Measurements from ENCODE around the gene CEP63. TPM values are rescaled to one million over a fixed set of nuclear protein-coding genes. Genes with fewer than 3 reads are reported as not detected.
A peak's percentile ranks its signal among the peaks of the same experiment; 100 is the strongest.

CEP63 gene
- total RNA-seq, 2 donors from 2014 or later = 23.1 to 23.8 TPM

- DNase-seq (ENCODE audit: low spot score) = peak; percentile 95
- intact Hi-C loops (cut with DNase I) = loop anchor here in 1 of 2 donors (10.0 kb wide), 1 partner anchor 89 kb away; the partner anchor contains the start of gene AMOTL2
Measured at GRCh38 chr3:134464064-134464688, 21.7 kb upstream of the CEP63 start.

GRCh38 chr3:134464689-134465365 is 21.0 kb upstream of the CEP63 start:
- intact Hi-C loops (cut with DNase I) = loop anchor here (5.0 to 10.0 kb wide), 2 partner anchors 90 to 93 kb away; partner anchors contain the start of gene AMOTL2 (in 2 of the 2)
- DNase-seq (ENCODE audit: low spot score) = no peak

- intact Hi-C loops (cut with DNase I) = loop anchor here (5.0 to 10.0 kb wide), 2 partner anchors 92 to 94 kb away; partner anchors contain the start of gene AMOTL2 (in 2 of the 2)
Measured at GRCh38 chr3:134466331-134466730, 19.5 kb upstream of the CEP63 start.

GRCh38 chr3:134468519-134468918 is 17.3 kb upstream of the CEP63 start:
- no peak for DNase-seq (ENCODE audit: low spot score)
- intact Hi-C loops (cut with DNase I) = loop anchor here (5.0 to 10.0 kb wide), 2 partner anchors 94 to 96 kb away; partner anchors contain the start of gene AMOTL2 (in 2 of the 2)

More at GRCh38 chr3:134466331-134466730, 19.5 kb upstream of the CEP63 start:
- DNase-seq (ENCODE audit: low spot score) = no peak

- DNase-seq (ENCODE audit: low spot score) = no peak
- intact Hi-C loops (cut with DNase I) = loop anchor here (2.0 to 10.0 kb wide), 3 partner anchors 159 to 267 kb away; no protein-coding TSS in a partner anchor
Measured at GRCh38 chr3:134471521-134472193, 14.2 kb upstream of the CEP63 start.

GRCh38 chr3:134472831-134473230 is 13.0 kb upstream of the CEP63 start:
- DNase-seq (ENCODE audit: low spot score) = no peak
- intact Hi-C loops (cut with DNase I) = loop anchor here (2.0 to 10.0 kb wide), 3 partner anchors 160 to 268 kb away; no protein-coding TSS in a partner anchor

GRCh38 chr3:134473868-134474546 is 11.8 kb upstream of the CEP63 start:
- intact Hi-C loops (cut with DNase I) = loop anchor here (2.0 to 10.0 kb wide), 3 partner anchors 161 to 269 kb away; no protein-coding TSS in a partner anchor
- peak; percentile 84 for DNase-seq (ENCODE audit: low spot score)

GRCh38 chr3:134474956-134475355 is 10.9 kb upstream of the CEP63 start:
- intact Hi-C loops (cut with DNase I) = loop anchor here (5.0 to 10.0 kb wide), 2 partner anchors 163 to 270 kb away; no protein-coding TSS in a partner anchor
- no peak for DNase-seq (ENCODE audit: low spot score)

- no peak for DNase-seq (ENCODE audit: low spot score)
- intact Hi-C loops (cut with DNase I) = loop anchor here in 1 of 2 donors (10.0 kb wide), 1 partner anchor 272 kb away; no protein-coding TSS in a partner anchor
Measured at GRCh38 chr3:134476306-134476705, 9.6 kb upstream of the CEP63 start.

- DNase-seq (ENCODE audit: low spot score) = no peak
- intact Hi-C loops (cut with DNase I) = loop anchor here in 1 of 2 donors (10.0 kb wide), 1 partner anchor 272 kb away; no protein-coding TSS in a partner anchor
Measured at GRCh38 chr3:134477002-134477401, 8.9 kb upstream of the CEP63 start.

GRCh38 chr3:134477938-134478337 is 7.9 kb upstream of the CEP63 start:
- no peak for DNase-seq (ENCODE audit: low spot score)
- intact Hi-C loops (cut with DNase I) = loop anchor here in 1 of 2 donors (10.0 kb wide), 1 partner anchor 273 kb away; no protein-coding TSS in a partner anchor

GRCh38 chr3:134480546-134480945 is 5.3 kb upstream of the CEP63 start:
- intact Hi-C loops (cut with DNase I) = loop anchor here in 1 of 2 donors (10.0 kb wide), 2 partner anchors 266 to 906 kb away; partner anchors contain the start of gene CDV3

GRCh38 chr3:134481166-134481565 is 4.7 kb upstream of the CEP63 start:
- no peak for DNase-seq (ENCODE audit: low spot score)
- intact Hi-C loops (cut with DNase I) = loop anchor here in 1 of 2 donors (10.0 kb wide), 2 partner anchors 266 to 906 kb away; partner anchors contain the start of gene CDV3

More at GRCh38 chr3:134480546-134480945, 5.3 kb upstream of the CEP63 start:
- no peak for DNase-seq (ENCODE audit: low spot score)

GRCh38 chr3:134482622-134483021 is 3.2 kb upstream of the CEP63 start:
- intact Hi-C loops (cut with DNase I) = loop anchor here in 1 of 2 donors (10.0 kb wide), 2 partner anchors 268 to 908 kb away; partner anchors contain the start of gene CDV3
- no peak for DNase-seq (ENCODE audit: low spot score)

- intact Hi-C loops (cut with DNase I) = loop anchor here in 1 of 2 donors (10.0 kb wide), 2 partner anchors 269 to 909 kb away; partner anchors contain the start of gene CDV3
- no peak for DNase-seq (ENCODE audit: low spot score)
Measured at GRCh38 chr3:134483195-134483900, 2.5 kb upstream of the CEP63 start.

- intact Hi-C loops (cut with DNase I) = loop anchor here in 1 of 2 donors (10.0 kb wide), 2 partner anchors 270 to 910 kb away; partner anchors contain the start of gene CDV3
- peak; percentile 98 for DNase-seq (ENCODE audit: low spot score)
Measured at GRCh38 chr3:134485075-134485717, 661 bp upstream of the CEP63 start.

GRCh38 chr3:134486577-134487041 is 752 bp downstream of the CEP63 start:
- intact Hi-C loops (cut with DNase I) = loop anchor here in 1 of 2 donors (10.0 kb wide), 2 partner anchors 272 to 912 kb away; partner anchors contain the start of gene CDV3
- no peak for DNase-seq (ENCODE audit: low spot score)
